Measurements from ENCODE around the gene SLC6A5.

DNA sequence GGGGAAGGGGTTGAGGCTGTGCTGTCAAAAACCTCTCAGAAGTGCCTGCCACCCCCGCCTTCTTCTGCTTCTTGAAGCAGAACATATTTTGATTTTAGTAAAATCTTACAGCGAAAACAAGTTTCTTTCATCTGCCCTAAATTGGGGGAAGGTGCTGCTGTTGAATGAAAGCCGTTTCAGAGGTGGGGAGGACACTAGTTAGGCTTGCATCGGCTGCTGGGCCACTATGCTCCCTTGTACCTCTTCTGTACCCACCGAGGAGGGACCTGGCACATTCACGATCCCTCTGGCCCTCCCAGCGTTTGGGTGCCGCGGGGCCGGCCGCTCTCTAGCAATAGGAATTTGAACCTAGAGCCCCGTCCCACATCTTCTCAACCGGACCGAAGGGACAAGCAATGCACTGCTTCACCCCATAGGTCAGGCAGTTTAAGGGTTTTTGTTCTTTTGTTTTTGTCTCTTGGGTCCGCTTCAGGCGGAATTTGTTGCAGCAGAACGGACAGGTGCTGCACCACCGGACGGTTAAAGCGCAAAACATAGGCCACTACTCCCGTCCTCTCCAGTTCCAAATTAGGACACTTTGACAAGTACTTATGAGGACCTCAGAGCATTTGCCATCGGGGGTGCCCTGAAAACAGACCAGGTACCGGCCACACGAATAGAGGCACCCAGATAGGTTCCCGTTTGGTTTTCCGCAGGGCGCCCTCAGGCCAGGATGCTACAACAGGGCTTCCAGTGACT lies 5.6 kb downstream of the SLC6A5 start:
- TF ChIP-seq, protein P1, sequence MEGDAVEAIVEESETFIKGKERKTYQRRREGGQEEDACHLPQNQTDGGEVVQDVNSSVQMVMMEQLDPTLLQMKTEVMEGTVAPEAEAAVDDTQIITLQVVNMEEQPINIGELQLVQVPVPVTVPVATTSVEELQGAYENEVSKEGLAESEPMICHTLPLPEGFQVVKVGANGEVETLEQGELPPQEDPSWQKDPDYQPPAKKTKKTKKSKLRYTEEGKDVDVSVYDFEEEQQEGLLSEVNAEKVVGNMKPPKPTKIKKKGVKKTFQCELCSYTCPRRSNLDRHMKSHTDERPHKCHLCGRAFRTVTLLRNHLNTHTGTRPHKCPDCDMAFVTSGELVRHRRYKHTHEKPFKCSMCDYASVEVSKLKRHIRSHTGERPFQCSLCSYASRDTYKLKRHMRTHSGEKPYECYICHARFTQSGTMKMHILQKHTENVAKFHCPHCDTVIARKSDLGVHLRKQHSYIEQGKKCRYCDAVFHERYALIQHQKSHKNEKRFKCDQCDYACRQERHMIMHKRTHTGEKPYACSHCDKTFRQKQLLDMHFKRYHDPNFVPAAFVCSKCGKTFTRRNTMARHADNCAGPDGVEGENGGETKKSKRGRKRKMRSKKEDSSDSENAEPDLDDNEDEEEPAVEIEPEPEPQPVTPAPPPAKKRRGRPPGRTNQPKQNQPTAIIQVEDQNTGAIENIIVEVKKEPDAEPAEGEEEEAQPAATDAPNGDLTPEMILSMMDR (IDR thresholded peaks at IDR 0.05; ENCODE audit: control extremely low read depth in 1 of 3, insufficient read depth in 1 of 3, low read depth in 1 of 3, low read length in 3 of 3) = no peak
- TF ChIP-seq EP300 (IDR thresholded peaks at IDR 0.05; ENCODE audit: borderline replicate concordance in 1 of 2, low read depth in 2 of 2, low read length in 2 of 2) (no peak), SP1 (IDR thresholded peaks at IDR 0.05; ENCODE audit: low read depth, low read length) (no peak), EZH2 (IDR thresholded peaks at IDR 0.05; ENCODE audit: low read depth, low read length, severe bottlenecking) (no peak), KDM5A (IDR thresholded peaks at IDR 0.05; ENCODE audit: low read length) (no peak), TAF1 (IDR thresholded peaks at IDR 0.05; ENCODE audit: low read depth, low read length) (no peak), TAF7 (optimal IDR thresholded peaks at IDR 0.05; ENCODE audit: borderline replicate concordance, low read depth, low read length) (no peak), RNF2 (IDR thresholded peaks at IDR 0.05; ENCODE audit: borderline replicate concordance, low read depth, low read length, missing control alignments, poor library complexity, severe bottlenecking) (no peak), POLR2AphosphoS5 (IDR thresholded peaks at IDR 0.05; ENCODE audit: low read depth, low read length) (no peak), POLR2A (IDR thresholded peaks at IDR 0.05; ENCODE audit: control extremely low read depth in 1 of 2, low read depth in 2 of 2, low read length in 2 of 2) (no peak)
- TF ChIP-seq, protein P2, sequence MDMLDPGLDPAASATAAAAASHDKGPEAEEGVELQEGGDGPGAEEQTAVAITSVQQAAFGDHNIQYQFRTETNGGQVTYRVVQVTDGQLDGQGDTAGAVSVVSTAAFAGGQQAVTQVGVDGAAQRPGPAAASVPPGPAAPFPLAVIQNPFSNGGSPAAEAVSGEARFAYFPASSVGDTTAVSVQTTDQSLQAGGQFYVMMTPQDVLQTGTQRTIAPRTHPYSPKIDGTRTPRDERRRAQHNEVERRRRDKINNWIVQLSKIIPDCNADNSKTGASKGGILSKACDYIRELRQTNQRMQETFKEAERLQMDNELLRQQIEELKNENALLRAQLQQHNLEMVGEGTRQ (IDR thresholded peaks at IDR 0.05; ENCODE audit: low read length) = no peak
